SKM-1 treated with dmso at 0.1 percent for 144 hours (cell line): ENCODE data around the gene MAP10.
A peak's percentile ranks its signal among the peaks of the same experiment; 100 is the strongest.
"Not testable (repeated sequence)": the region's sequence is repeated elsewhere in the genome, so short reads cannot be mapped to it uniquely, and the experiment has no call there.

Experiments
- DNase-seq: peaks from one replicate; lab custom pipeline; 2025; ENCODE audit not compliant: unreplicated experiment; lab: John Stamatoyannopoulos, UW

The MAP10 gene, protein sequence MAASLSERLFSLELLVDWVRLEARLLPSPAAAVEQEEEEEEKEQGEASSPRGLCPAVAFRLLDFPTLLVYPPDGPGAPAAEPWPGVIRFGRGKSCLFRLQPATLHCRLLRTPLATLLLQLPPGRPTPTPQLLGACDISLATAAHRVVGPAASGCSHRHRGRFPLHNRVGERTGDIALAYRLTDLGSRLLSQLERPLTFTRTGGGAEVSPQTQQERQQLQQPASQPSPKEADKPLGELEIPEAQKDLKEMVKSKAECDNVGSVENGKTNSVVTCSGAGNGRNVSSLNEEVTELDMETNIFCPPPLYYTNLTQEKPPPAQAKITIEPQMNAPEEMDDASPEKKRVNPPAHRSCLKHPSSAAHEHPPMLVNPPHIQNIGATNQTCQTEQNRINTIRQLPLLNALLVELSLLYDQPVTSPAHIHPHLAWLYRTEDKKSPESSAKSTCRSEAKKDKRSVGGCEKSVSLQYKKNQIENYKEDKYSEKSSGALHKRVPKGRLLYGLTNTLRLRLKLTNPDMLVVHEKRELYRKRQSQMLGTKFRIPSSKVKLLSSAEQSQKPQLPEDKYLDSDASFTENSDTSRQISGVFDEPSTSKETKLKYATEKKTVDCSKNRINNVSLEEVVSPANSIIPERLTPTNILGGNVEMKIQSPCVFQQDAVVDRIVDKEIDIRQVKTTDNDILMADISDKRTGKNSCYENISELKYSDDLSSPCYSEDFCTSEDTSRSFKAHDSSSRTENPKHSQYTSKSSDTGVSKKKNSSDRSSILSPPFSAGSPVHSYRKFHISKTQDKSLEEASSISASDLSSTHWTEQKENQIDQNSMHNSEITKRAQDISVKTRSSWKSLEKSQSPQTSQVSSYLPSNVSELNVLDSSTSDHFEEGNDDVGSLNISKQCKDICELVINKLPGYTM

DNA sequence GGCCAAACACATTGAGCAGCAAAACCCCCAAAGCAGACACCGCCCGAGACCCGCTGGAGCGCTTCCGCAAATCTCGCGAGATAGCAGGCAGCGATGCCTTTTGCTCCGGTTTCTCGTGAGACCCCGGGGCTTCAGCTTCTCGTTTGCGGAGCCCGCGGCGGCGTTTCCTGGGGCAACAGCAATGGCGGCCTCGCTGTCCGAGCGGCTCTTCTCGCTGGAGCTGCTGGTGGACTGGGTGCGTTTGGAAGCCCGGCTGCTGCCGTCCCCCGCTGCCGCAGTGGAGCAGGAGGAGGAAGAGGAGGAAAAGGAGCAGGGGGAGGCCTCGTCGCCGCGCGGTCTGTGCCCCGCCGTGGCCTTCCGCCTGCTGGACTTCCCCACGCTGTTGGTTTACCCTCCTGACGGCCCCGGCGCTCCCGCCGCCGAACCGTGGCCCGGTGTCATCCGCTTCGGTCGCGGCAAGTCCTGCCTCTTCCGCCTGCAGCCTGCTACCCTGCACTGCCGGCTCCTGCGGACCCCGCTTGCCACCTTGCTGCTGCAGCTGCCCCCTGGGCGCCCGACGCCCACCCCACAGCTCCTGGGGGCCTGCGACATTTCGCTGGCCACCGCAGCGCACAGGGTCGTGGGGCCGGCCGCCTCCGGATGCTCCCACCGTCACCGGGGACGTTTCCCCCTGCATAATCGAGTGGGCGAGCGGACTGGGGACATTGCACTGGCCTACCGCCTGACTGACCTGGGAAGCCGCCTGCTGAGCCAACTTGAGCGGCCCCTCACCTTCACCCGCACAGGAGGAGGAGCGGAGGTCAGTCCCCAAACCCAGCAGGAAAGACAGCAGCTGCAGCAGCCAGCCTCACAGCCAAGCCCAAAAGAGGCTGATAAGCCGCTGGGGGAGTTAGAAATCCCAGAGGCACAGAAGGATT is at the start of gene MAP10:
TSS of gene MAP10 (plus strand) at position 148 of the 917 bp plus-strand sequence. CDS start at position 182, 34 bp downstream.
- DNase-seq: no peak

- DNase-seq: no peak
These were observed 40.6 kb upstream of the MAP10 start for GRCh38 chr1:232764458-232765251.

GRCh38 chr1:232765542-232765941 is 39.7 kb upstream of the MAP10 start:
- DNase-seq: no peak

DNA sequence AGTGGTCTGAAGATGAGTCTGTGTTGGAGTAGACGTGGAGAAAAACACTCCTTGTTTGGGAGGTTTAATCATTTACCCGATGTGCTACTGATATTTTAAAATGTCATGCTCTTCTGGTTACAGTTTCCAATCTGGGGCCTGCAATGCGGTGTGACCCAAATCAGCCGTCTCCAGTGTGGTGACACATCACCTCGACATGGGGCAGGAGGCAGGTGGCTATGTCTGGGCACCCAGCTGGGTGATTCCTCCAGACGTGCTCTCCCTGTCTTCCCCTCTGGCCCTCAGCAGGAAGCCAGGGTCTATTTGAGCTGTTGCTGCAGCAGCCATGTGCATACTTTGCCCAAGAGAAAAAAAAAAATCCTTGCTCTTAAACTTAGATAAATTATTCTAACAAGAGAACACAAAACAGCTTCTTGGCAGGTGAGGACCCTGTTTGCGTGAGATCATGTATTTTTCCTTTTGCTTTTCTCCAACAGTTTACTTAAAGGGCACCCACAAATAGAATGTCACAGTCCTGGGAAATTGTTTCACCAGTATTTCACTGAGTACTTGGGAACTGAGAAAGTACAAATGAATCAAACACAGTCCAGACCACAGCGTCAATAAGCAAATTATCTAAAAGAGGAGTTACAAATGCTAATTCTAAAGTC is 38.9 kb upstream of the MAP10 start:
- no peak for DNase-seq

GRCh38 chr1:232766904-232767303 is 38.3 kb upstream of the MAP10 start:
- DNase-seq: no peak

GRCh38 chr1:232767305-232768074 is 37.7 kb upstream of the MAP10 start:
- peak; percentile 90 for DNase-seq

DNA sequence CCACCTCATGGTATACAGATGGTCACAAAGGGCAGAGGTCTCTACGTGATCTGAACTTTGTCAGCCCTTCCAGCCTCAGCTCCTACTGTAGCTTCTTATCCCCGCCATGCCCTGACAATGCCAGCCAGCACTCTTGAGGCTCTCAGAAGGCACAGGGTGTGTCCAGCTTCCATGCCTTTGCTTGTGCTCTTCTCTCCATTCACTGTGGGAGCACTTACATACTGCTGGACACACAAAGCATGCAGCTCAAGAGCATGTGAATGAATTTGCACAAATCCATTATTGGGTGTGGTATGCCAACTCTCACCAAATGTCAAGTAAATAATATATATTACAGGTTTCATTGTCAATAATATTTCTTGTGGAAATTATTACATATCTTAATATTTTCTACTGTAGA is 36.4 kb upstream of the MAP10 start:
- no peak for DNase-seq

- DNase-seq: no peak
These were observed 35.5 kb upstream of the MAP10 start for GRCh38 chr1:232769733-232770132.

DNA sequence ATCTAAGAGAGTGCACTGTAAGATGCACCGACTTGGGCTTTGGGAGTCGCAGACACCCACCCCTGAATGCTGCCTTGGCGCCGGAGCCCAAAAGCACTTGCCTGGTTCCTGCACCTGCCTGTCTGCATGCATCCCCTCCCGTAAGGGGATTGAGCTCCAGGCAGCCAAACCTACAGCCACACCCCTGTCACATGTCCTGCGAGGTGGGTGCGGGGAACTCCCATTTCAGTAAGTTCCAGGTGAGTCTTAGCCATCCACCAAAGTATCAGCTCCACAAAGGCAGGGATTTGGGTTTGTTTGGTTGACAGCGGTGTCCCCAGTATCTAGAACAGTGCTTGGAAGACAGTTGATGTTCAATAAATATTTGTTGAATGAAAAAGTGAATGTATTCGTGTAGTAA is 31.5 kb upstream of the MAP10 start:
- DNase-seq: no peak

DNA sequence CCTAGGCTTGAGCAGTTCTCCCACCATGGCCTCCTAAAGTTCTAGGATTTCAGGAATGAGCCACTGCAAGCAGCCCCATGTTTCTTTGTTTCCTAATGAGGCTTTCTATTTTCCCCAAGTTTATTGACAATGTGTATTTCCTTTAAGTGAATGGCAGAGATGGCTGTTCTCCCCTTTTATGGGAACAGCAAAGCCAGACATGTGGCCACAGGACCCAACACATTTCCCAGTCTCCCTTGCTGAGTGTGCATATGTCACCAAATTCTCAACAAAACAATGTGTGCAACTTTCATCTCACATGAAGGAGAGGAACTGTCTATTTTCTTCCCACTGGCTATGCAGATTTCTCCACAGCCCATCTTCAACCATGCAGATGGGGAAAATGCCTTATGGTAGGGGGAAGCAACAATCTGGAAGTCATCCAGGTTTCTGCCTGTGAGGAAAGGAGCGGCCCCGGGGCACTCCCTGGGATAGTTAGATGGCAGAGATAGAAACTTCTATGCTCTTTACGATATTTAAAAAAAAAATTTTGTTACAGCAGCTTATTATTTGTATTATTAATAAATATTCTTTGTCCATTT is 28.6 kb upstream of the MAP10 start:
- DNase-seq: no peak

DNA sequence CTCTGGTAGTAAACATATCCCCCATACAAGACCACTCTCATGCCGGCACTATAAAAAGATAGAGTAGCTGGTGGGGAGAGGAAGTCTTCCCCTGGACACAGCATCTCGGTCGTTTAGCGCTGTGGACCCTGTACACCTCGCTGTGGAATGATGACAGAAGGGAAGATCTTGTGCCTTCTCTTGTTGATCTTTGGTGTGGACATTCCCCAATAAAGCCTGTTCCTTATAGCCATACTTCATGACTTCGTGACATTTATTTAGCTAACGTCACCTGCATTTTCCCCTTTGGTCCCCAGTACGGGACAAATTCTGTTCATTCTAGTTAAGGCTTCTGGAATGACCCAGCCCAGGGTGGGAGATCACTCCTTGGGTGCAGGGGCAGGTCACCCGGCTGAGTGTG is 24.9 kb upstream of the MAP10 start:
- DNase-seq: no peak

DNA sequence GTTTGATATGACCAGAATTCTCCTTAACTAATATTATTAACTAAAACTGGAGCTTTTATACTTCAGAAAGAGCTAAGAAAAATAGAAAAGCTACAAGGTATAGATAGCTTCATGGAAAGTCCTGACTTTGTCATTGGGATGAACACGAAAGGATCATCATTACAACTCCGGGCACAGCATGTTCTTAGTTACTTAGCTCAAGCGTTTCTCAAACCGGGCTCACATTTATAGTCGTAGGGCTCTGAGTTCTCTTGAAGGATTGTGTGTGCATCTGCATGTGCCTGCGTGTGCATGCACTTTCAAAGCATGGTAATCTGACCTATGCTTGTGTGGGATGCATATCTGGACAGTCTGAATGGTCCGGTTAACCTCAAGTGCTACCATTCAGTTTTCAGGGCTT is 20.4 kb upstream of the MAP10 start:
- no peak for DNase-seq

GRCh38 chr1:232785630-232786029 is 19.6 kb upstream of the MAP10 start:
- DNase-seq: not testable (repeated sequence)

DNA sequence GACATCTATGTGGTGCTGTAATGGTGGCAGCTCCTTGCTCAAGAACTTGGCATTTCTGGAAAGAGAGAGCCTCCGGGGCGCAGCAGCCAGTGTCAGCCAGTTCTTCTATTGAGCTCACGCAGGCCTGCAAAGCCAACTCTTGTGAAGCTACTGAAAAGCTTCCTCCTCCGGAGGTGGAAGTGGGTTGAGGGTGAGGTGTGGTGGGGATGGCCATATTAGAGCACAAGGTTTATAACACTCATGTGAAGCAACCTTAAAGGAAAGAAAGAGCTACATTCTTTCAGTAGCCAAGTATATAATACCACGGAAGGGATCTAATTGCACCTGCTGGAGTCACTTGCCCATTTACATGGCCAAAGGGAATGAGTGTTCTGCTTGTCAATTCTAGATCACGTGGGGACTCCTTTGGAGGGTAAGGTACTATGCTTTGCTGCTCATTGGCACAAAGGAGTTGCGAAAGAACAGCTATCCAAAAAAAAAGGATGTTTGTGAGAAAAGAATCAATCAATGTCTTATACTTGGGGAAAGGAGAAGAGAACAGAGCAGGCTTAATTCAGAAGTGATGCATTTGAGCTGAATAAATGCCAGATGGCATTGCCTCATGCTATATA is 18.3 kb upstream of the MAP10 start:
- DNase-seq: peak; percentile 76

GRCh38 chr1:232788235-232788872 is 16.9 kb upstream of the MAP10 start:
- no peak for DNase-seq

DNA sequence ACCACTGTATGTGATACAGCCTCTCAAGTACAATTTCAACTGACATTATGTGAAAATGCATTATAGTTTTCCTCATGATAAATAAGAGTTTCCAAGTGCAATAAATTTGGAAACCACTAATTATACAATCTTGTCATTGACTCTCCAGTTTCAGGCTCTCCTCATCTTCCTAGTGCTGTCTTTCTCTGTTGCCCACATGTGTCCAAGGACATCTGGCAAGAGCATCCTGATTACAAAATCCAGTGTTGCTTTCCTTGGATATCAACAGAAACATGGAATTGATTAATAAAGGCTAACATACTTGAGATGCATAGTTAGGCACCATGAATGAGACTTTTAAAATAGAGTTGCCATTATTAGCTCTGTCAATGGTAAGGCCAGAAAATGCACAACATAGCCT is 15.6 kb upstream of the MAP10 start:
- DNase-seq: no peak

DNA sequence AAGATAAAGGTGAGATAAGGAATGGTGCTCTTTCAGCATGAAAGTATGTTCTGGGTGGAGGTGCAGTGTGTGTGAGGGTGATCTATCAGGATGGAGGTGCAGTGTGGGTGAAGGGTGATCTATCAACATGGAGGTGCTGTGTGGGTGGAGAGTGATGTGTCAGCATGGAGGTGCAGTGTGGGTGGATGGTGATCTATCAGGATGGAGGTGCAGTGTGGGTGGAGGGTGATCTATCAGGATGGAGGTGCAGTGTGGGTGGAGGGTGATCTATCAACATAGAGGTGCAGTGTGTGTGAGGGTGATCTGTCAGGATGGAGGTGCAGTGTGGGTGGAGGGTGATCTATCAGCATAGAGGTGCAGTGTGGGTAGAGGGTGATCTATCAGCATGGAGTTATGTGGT is 12.3 kb upstream of the MAP10 start:
- no peak for DNase-seq

DNA sequence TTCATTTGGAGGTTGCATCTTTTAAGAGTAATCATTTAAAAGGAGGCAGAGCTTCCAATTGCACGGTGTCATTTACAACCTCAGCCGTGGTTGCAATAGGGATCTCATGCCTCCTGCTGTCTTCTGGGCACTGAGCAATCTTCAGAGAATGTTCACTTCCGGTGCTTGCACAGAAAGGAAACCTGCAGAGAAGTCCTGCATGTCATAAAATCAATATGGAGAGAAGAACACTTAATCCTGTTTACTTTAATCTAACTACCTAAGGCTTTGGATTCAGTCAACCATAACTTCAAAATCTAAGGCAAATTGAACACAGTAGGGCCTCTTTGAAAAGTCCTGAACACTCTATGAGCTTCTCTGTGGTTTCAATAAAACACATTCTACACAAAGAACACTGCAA is 11.3 kb upstream of the MAP10 start:
- DNase-seq: peak; percentile 43
